ENCODE results near the gene POLR2M.

POLR2M gene

GRCh38 chr15:57694279-57694678 lies 12.2 kb upstream of the POLR2M start:
- no peak for DNase-seq

- no peak for DNase-seq
Measured at GRCh38 chr15:57696146-57696545, 10.4 kb upstream of the POLR2M start.

GRCh38 chr15:57697588-57697987 lies 8.9 kb upstream of the POLR2M start:
- no peak for DNase-seq

- no peak for DNase-seq
Measured at GRCh38 chr15:57698243-57698642, 8.3 kb upstream of the POLR2M start.

- DNase-seq, result no peak
Measured at GRCh38 chr15:57698991-57699390, 7.5 kb upstream of the POLR2M start.

- no peak for DNase-seq
Measured at GRCh38 chr15:57703387-57703786, 3.1 kb upstream of the POLR2M start.

GRCh38 chr15:57704441-57704840 lies 2.1 kb upstream of the POLR2M start:
- no peak for DNase-seq

GRCh38 chr15:57705746-57706404 lies 639 bp upstream of the POLR2M start:
- peak in 1 of 2 donors; percentile 6 for DNase-seq

- no peak for DNase-seq
Measured at GRCh38 chr15:57708047-57708446, 1.5 kb downstream of the POLR2M start.

GRCh38 chr15:57718309-57718708 lies 11.8 kb downstream of the POLR2M start:
- no peak for DNase-seq

GRCh38 chr15:57720867-57721266 lies 14.4 kb downstream of the POLR2M start:
- no peak for DNase-seq

GRCh38 chr15:57726411-57726810 lies 19.9 kb downstream of the POLR2M start:
- DNase-seq, result no peak

- DNase-seq, result no peak
Measured at GRCh38 chr15:57727031-57727430, 20.5 kb downstream of the POLR2M start.

- no peak for DNase-seq
Measured at GRCh38 chr15:57728436-57728835, 21.9 kb downstream of the POLR2M start.

- DNase-seq, result no peak
Measured at GRCh38 chr15:57730876-57731275, 24.4 kb downstream of the POLR2M start.

GRCh38 chr15:57731530-57732103 lies 25.1 kb downstream of the POLR2M start:
- no peak for DNase-seq

- peak; percentile 7 to 32 for DNase-seq
Measured at GRCh38 chr15:57732526-57733331, 26.2 kb downstream of the POLR2M start.

GRCh38 chr15:57734860-57735259 lies 28.3 kb downstream of the POLR2M start:
- no peak for DNase-seq

- DNase-seq, result no peak
Measured at GRCh38 chr15:57735431-57735830, 28.9 kb downstream of the POLR2M start.

- peak in 1 of 2 donors; percentile 87 for DNase-seq
Measured at GRCh38 chr15:57735891-57736290, 29.4 kb downstream of the POLR2M start.

GRCh38 chr15:57736591-57736990 lies 30.1 kb downstream of the POLR2M start:
- DNase-seq, result no peak

- DNase-seq, result no peak
Measured at GRCh38 chr15:57738734-57739237, 32.3 kb downstream of the POLR2M start.

- no peak for DNase-seq
Measured at GRCh38 chr15:57740048-57740447, 33.5 kb downstream of the POLR2M start.

GRCh38 chr15:57741089-57741488 lies 34.6 kb downstream of the POLR2M start:
- DNase-seq, result no peak
